Measurements from ENCODE around the gene TBL1X.

Gene TBL1X

GRCh38 chrX:9671998-9672397 is 207.1 kb downstream of the TBL1X start:
- H3K4me3 ChIP-seq (ENCODE audit: low read depth, low read length), result no peak overlapping the region
- TF ChIP-seq CTCF (IDR thresholded peaks at IDR 0.05; ENCODE audit: low read depth, low read length), result no peak

DNA sequence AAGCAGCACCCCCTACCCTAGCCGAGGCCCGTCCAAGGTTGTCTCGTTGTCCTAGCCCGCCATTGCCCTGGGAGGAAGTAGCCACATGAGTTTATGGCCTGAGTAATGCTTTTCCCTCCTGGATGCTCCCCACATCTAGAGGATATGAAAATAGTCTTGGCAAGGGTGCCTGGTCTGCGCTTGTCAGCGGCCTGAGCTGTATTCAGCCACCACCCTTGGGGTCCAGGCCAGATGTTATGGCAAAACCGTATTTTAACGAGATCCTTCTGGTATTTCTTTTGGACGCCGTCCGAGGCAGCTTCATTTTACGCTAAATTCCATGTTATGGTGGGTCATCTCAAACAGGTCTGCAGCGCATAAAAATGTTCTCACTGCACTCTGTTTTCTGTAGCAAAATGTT is 211.4 kb downstream of the TBL1X start:
- H3K4me3 ChIP-seq (ENCODE audit: low read depth, low read length), result no peak overlapping the region
- TF ChIP-seq CTCF (IDR thresholded peaks at IDR 0.05; ENCODE audit: low read depth, low read length), result no peak

DNA sequence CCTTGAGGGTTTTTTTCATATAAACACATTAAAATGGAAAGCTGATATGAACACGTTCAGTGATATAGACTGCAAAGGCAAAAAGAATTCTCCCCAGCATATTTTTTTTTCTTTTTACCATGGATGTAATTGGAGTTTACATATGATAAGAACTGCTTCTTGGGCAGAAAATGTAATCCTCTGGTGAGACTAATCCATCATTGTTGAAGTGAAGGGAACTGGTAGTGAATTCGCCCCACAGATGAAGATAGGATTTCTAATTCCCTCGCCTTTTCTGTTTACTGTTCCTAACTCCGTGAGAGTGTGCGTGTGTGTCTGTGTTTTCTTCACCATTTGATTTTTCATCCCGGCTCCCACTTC is 211.9 kb downstream of the TBL1X start:
- H3K4me3 ChIP-seq (ENCODE audit: low read depth, low read length), result no peak overlapping the region
- no peak for TF ChIP-seq CTCF (IDR thresholded peaks at IDR 0.05; ENCODE audit: low read depth, low read length)

GRCh38 chrX:9677098-9677739 is 212.4 kb downstream of the TBL1X start:
- H3K4me3 ChIP-seq (ENCODE audit: low read depth, low read length), result no peak overlapping the region
- TF ChIP-seq CTCF (IDR thresholded peaks at IDR 0.05; ENCODE audit: low read depth, low read length), result no peak

GRCh38 chrX:9678215-9678965 is 213.5 kb downstream of the TBL1X start:
- H3K4me3 ChIP-seq (ENCODE audit: low read depth, low read length), result no peak overlapping the region
- TF ChIP-seq CTCF (IDR thresholded peaks at IDR 0.05; ENCODE audit: low read depth, low read length), result no peak

DNA sequence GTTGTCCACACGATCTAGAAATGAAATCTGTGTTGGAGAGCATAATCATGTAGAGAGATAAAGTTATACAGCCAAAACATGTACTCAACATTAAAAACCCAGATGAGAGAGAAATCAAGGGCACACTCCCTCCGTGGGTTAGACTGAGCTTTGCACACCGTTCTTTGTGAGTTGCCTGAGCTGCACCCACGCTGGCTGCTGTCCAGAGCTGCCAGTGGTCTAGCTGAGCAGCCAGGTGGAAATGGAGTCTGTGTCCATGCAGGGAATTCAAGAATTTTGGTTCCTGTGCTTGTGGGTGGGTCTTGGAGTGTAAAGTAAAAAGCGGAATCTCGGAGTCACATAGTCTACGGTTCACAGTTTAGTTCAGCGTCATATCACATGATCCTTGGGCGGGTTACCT is 216.2 kb downstream of the TBL1X start:
- no peak for TF ChIP-seq CTCF (IDR thresholded peaks at IDR 0.05; ENCODE audit: low read depth, low read length)
- H3K4me3 ChIP-seq (ENCODE audit: low read depth, low read length), result no peak overlapping the region

DNA sequence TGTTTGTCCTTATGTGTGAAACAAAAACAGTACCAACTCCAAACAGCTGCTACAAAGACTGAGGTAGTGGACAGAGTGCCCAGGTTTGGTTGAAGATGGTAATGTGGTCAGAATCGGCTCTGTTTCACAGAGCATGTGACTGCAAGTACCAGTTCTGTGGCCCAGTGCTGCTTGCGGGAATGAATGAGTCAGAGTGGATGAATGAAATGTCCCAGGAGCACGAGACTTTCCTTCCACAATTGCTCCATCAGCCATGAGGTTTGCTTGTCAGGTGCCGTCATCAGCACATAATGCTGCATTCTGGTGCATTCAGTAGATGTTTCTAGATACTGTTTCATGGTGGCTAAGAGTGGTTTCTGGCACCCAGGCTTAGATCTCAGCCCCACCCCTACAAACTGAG is 216.6 kb downstream of the TBL1X start:
- H3K4me3 ChIP-seq (ENCODE audit: low read depth, low read length), result no peak overlapping the region
- no peak for TF ChIP-seq CTCF (IDR thresholded peaks at IDR 0.05; ENCODE audit: low read depth, low read length)

Measured in WI38 (cell line).